HUES64 (cell line): ENCODE results near the gene CDX1.

Experiments used
- H3K27ac ChIP-seq: 2 replicates; pipeline ENCODE4 v1.7.0; 2013; ENCODE audit warnings: low read depth, low read length, inconsistent platforms
- H3K27me3 ChIP-seq: 2 replicates; pipeline ENCODE4 v1.6.1; 2013; ENCODE audit warnings: mild to moderate bottlenecking, low read length; ENCODE audit not compliant: insufficient read depth
- H3K36me3 ChIP-seq: 2 replicates; pipeline ENCODE4 v1.6.1; 2013; ENCODE audit warnings: mild to moderate bottlenecking, low read length; ENCODE audit not compliant: insufficient read depth
- H3K4me1 ChIP-seq: 2 replicates; pipeline ENCODE4 v1.6.1; 2013; ENCODE audit warnings: mild to moderate bottlenecking, low read length, moderate library complexity; ENCODE audit not compliant: insufficient read depth
- H3K4me3 ChIP-seq: 2 replicates; pipeline ENCODE4 v1.5.1; 2013; ENCODE audit warnings: mild to moderate bottlenecking, low read length, moderate library complexity
- H3K9ac ChIP-seq: 2 replicates; pipeline ENCODE4 v1.6.1; 2013; ENCODE audit warnings: mild to moderate bottlenecking, low read depth, low read length
- H3K9me3 ChIP-seq: 2 replicates; pipeline ENCODE4 v1.6.1; 2013; ENCODE audit warnings: low read depth, low read length; ENCODE audit not compliant: insufficient read depth
- WGBS: fragments of 150-250, 120-280 bp; methylation state at CpG from one replicate; pipeline ENCODE4 v1.1.7; 2013; ENCODE audit warnings: missing lambda C conversion rate; 5-methylcytosine and 5-hydroxymethylcytosine counted together

Gene CDX1

GRCh38 chr5:150179019-150179620 lies 12.5 kb downstream of the CDX1 start:
- Histone ChIP-seq H3K9me3 (no peaks in the 10 kb centered on the region), H3K27me3 (peaks cover 19% of the 10 kb centered on the region), H3K9ac (no peak overlapping the region), H3K4me3 (no peak overlapping the region), H3K4me1 (peaks cover 2% of the 10 kb centered on the region; the same call in 1 of the 2 replicates), H3K36me3 (no peaks in the 10 kb centered on the region), H3K27ac (no peak overlapping the region)
- 92% methylated on average over 7 of the region's 7 CpGs for WGBS

- Histone ChIP-seq H3K27ac (no peak overlapping the region), H3K9ac (no peak overlapping the region), H3K36me3 (no peaks in the 10 kb centered on the region), H3K4me3 (no peak overlapping the region), H3K4me1 (peaks cover 5% of the 10 kb centered on the region; the same call in 1 of the 2 replicates), H3K27me3 (peaks cover 31% of the 10 kb centered on the region), H3K9me3 (no peaks in the 10 kb centered on the region)
- 91% methylated on average over 18 of the region's 18 CpGs for WGBS
Observed at GRCh38 chr5:150180241-150181026, 13.9 kb downstream of the CDX1 start.

GRCh38 chr5:150181027-150181426 lies 14.4 kb downstream of the CDX1 start:
- Histone ChIP-seq H3K9ac (no peak overlapping the region), H3K27ac (no peak overlapping the region)
- 93% methylated on average over 5 of the region's 5 CpGs for WGBS

DNA sequence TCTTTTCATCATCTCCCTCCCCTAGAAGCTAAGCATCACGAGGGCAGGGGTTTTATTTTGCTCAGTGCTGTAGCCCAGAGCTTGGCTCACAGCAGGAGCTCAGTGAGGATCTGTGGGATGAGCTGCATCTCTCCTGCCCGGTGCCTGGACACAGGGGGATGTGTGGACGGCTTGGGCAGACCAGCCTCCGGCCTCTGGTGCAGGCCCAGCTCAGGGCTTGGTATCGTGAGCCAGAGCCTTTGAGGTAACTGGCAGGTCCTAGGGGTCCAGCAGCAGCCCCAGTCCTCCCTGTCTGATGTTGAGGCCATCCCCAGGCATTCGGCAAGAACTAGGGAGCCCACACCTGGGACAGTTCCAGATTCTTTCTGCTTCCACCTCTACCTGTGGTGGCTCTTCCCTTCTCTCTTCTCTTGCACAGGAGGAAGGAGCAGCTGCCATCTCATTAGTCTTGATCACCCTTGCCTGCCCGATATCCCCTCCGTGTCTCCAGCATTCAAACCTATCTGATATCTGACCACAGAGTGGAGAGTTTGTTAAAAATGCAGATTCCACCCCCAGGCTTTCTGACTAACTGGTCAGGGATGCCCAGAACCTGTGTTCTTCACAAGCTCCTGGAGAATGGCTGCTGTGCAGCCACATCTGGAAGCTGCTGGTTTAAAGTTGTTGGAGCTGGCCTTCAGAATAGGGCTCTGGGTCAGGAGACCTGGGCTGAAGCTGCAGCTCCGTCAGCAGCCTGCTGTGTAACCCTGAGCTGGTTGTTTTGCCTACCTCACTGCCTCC lies 15.4 kb downstream of the CDX1 start:
- Histone ChIP-seq H3K27ac (no peak overlapping the region), H3K36me3 (no peaks in the 10 kb centered on the region), H3K9ac (no peak overlapping the region), H3K9me3 (no peaks in the 10 kb centered on the region), H3K27me3 (peaks cover 46% of the 10 kb centered on the region), H3K4me1 (peaks cover 12% of the 10 kb centered on the region; the same call in 1 of the 2 replicates), H3K4me3 (no peak overlapping the region)
- WGBS: 87% methylated on average over 9 of the region's 9 CpGs

More at GRCh38 chr5:150181027-150181426, 14.4 kb downstream of the CDX1 start:
- no peak overlapping the region for H3K4me3 ChIP-seq
- H3K9me3 ChIP-seq: no peaks in the 10 kb centered on the region
- peaks cover 36% of the 10 kb centered on the region for H3K27me3 ChIP-seq
- peaks cover 9% of the 10 kb centered on the region; the same call in 1 of the 2 replicates for H3K4me1 ChIP-seq
- no peaks in the 10 kb centered on the region for H3K36me3 ChIP-seq

GRCh38 chr5:150182774-150183173 lies 16.2 kb downstream of the CDX1 start:
- no peaks in the 10 kb centered on the region for H3K9me3 ChIP-seq
- H3K27me3 ChIP-seq: peaks cover 54% of the 10 kb centered on the region

GRCh38 chr5:150183436-150183835 lies 16.9 kb downstream of the CDX1 start:
- Histone ChIP-seq H3K9ac (no peak overlapping the region), H3K4me3 (no peak overlapping the region), H3K27ac (no peak overlapping the region), H3K4me1 (peaks cover 12% of the 10 kb centered on the region; the same call in 1 of the 2 replicates), H3K36me3 (no peaks in the 10 kb centered on the region), H3K9me3 (no peaks in the 10 kb centered on the region), H3K27me3 (peaks cover 61% of the 10 kb centered on the region)
- WGBS: 95% methylated on average over 12 of the region's 12 CpGs

More at GRCh38 chr5:150182774-150183173, 16.2 kb downstream of the CDX1 start:
- Histone ChIP-seq H3K36me3 (no peaks in the 10 kb centered on the region), H3K4me1 (peaks cover 12% of the 10 kb centered on the region; the same call in 1 of the 2 replicates), H3K9ac (no peak overlapping the region), H3K4me3 (no peak overlapping the region), H3K27ac (no peak overlapping the region)
- WGBS: 95% methylated on average over 10 of the region's 10 CpGs

GRCh38 chr5:150184006-150184405 lies 17.4 kb downstream of the CDX1 start:
- H3K36me3 ChIP-seq: no peaks in the 10 kb centered on the region
- H3K9me3 ChIP-seq: no peaks in the 10 kb centered on the region
- H3K27me3 ChIP-seq: peaks cover 66% of the 10 kb centered on the region
- H3K27ac ChIP-seq: no peak overlapping the region
- no peak overlapping the region for H3K9ac ChIP-seq
- 79% methylated on average over 2 of the region's 2 CpGs for WGBS
- H3K4me3 ChIP-seq: no peak overlapping the region
- H3K4me1 ChIP-seq: peaks cover 12% of the 10 kb centered on the region; the same call in 1 of the 2 replicates

DNA sequence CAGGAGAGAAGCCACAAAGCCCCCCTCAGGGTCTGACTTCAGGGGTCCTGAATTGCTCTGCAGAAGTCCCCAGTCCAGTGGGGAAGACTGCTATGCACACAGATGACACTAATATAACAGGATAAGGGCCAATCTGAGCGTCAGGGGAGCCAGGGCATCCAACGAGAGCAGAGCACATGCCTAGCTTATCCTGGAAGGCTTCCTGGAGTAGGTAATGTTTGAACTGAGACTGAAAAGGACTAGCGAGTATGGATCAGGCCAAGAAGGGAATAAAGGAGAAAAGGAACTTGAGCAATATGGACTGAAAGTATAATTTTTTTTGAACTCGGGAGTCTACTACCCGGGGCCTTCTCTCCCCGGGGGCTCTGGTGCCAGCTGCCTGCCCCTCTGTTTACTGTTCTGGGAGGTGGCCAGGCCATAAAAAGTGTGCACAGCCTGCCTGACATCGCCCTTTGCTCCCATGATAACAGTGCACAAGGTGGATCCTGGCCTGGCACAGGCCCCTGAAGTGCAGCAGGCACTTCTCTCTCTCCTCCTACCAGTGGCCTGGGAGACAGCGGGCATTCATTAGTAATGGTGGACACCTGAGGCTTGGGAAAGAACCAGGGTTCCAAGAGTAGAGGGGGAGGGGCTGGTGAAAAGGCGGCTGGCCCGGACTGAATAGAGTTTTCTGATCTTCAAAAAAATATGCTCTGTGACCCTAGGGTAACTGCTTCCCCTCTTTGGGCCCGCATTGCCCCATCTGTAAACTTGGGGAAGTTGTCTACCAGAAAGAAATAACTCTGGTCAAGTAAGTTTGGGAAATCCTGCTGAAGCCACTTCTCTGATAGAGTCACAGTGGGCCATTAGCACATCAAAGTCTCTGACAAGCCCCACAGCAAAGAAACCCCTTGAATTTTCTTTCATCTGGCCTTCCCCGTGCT lies 18.7 kb downstream of the CDX1 start:
- Histone ChIP-seq H3K27me3 (peaks cover 76% of the 10 kb centered on the region), H3K9me3 (no peaks in the 10 kb centered on the region), H3K4me1 (peaks cover 13% of the 10 kb centered on the region; the same call in 1 of the 2 replicates), H3K9ac (no peak overlapping the region), H3K4me3 (no peak overlapping the region), H3K27ac (no peak overlapping the region), H3K36me3 (no peaks in the 10 kb centered on the region)
- 55% methylated on average over 12 of the region's 12 CpGs for WGBS

DNA sequence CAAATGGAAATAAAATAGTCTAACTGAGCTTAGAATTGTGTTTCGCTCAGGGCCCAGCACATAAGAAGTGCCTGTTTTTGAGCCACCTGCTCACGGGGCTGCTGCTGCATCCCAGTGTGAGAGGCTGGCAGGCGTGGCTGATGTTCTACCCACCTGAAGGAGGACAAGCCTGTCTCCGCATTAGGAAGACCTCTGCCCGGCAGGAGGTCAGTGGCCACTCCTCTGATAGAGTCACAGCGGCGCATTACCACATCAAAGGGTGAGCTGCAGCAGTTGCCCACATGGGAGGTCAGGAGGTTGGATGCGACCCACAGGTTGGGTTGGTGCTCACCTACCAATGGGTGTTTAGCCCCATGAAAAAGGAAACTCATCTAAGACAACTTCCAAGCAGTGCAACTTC lies 19.6 kb downstream of the CDX1 start:
- H3K27me3 ChIP-seq: peaks cover 85% of the 10 kb centered on the region
- no peaks in the 10 kb centered on the region for H3K9me3 ChIP-seq
- 25% methylated on average over 8 of the region's 8 CpGs for WGBS
- no peak overlapping the region for H3K4me3 ChIP-seq
- H3K36me3 ChIP-seq: no peaks in the 10 kb centered on the region
- H3K27ac ChIP-seq: no peak overlapping the region
- peaks cover 18% of the 10 kb centered on the region; the same call in 1 of the 2 replicates for H3K4me1 ChIP-seq
- H3K9ac ChIP-seq: no peak overlapping the region

DNA sequence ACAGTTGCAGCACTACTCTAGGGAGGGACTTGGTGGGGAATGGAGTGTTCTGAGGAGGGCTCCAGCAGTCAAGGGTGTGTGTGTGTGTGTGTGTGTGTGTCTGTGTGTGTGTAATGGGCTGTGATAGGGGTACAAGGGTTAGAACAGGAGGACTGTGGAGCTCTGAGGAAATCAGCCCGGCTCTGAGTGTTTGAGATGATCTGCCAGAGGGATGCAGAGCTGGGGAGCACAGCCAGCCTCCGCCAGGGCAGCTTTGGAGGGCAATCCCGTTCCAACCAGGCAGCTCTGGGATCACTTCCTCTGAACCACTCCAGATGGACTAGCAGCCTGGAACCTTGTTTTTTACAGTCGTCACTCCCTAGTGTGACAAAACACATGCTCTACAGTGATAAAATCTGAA lies 20.3 kb downstream of the CDX1 start:
- Histone ChIP-seq H3K27ac (no peak overlapping the region), H3K36me3 (no peaks in the 10 kb centered on the region), H3K4me3 (no peak overlapping the region), H3K9me3 (no peaks in the 10 kb centered on the region), H3K4me1 (peaks cover 19% of the 10 kb centered on the region; the same call in 1 of the 2 replicates), H3K27me3 (peaks cover 92% of the 10 kb centered on the region), H3K9ac (no peak overlapping the region)
- 86% methylated on average over 4 of the region's 4 CpGs for WGBS
